CD14-positive monocyte (primary cell): ENCODE results near the gene STUM. TPM values are rescaled to one million over a fixed set of nuclear protein-coding genes. Genes with fewer than 3 reads are reported as not detected.
A peak's percentile ranks its signal among the peaks of the same experiment; 100 is the strongest.

Source experiments
- DNase-seq, 3 donors: peaks; one replicate each; pipeline ENCODE4 v3.0.0-alpha.2; 2011 to 2022
- H2AFZ ChIP-seq: 2 replicates; pipeline ENCODE4 v1.6.0; 2012; ENCODE audit warnings: mild to moderate bottlenecking, low read depth, low read length, inconsistent platforms; ENCODE audit not compliant: insufficient read depth, poor library complexity, severe bottlenecking
- H3K27ac ChIP-seq, 2 donors: 1 replicate in 1 of 2; 2 replicates in 1 of 2; pipeline ENCODE4 v1.5.1; 2012 to 2013; ENCODE audit warnings: low read length in 2 of 2, control low read depth in 1 of 2, inconsistent platforms in 1 of 2, low read depth in 1 of 2, mild to moderate bottlenecking in 1 of 2
- H3K27me3 ChIP-seq, 2 donors: one replicate each; pipeline versions ENCODE4 v1.6.0 to v1.6.1; 2011 to 2013; ENCODE audit warnings: low read length in 2 of 2; ENCODE audit not compliant: control insufficient read depth in 2 of 2, insufficient read depth in 2 of 2
- H3K36me3 ChIP-seq, 2 donors: replicated peaks in 1 of 2; 1 replicate in 1 of 2; 2 replicates in 1 of 2; pipeline versions ENCODE4 v1.5.1 to v1.6.1; 2012 to 2013; ENCODE audit warnings: low read length in 2 of 2, control low read depth in 1 of 2, inconsistent platforms in 1 of 2, mild to moderate bottlenecking in 1 of 2; ENCODE audit not compliant: insufficient read depth in 2 of 2, control insufficient read depth in 1 of 2
- H3K4me1 ChIP-seq, 2 donors: 1 replicate in 1 of 2; 2 replicates in 1 of 2; pipeline versions ENCODE4 v1.5.1 to v1.6.1; 2012 to 2013; ENCODE audit warnings: low read length in 2 of 2, control low read depth in 1 of 2, inconsistent platforms in 1 of 2, mild to moderate bottlenecking in 1 of 2, moderate library complexity in 1 of 2; ENCODE audit not compliant: insufficient read depth in 2 of 2, control insufficient read depth in 1 of 2
- H3K4me2 ChIP-seq: replicated peaks from 2 replicates; pipeline ENCODE3; 2012; ENCODE audit warnings: low read length, moderate library complexity, mild to moderate bottlenecking; ENCODE audit not compliant: poor library complexity, severe bottlenecking; ENCODE audit errors: extremely low read depth
- H3K4me3 ChIP-seq, 3 experiments: fragments of 200-600 bp in 1 of 3; sonication (generic) in 1 of 3; replicated peaks in 1 of 3; 1 replicate in 2 of 3; 2 replicates in 1 of 3; pipeline ENCODE4 v1.5.1; 2011 to 2013; ENCODE audit warnings: low read length in 3 of 3, mild to moderate bottlenecking in 3 of 3, control low read depth in 2 of 3, low read depth in 2 of 3, inconsistent platforms in 1 of 3, moderate library complexity in 1 of 3
- H3K79me2 ChIP-seq: 2 replicates; pipeline ENCODE4 v1.6.0; 2012; ENCODE audit warnings: mild to moderate bottlenecking, control low read depth, inconsistent platforms, low read length, moderate library complexity; ENCODE audit not compliant: insufficient read depth
- H3K9ac ChIP-seq: 2 replicates; pipeline ENCODE4 v1.6.0; 2017; ENCODE audit warnings: low read length, mild to moderate bottlenecking; ENCODE audit not compliant: insufficient read depth, poor library complexity, severe bottlenecking
- H3K9me3 ChIP-seq, 2 donors: replicated peaks in 1 of 2; 1 replicate in 1 of 2; 2 replicates in 1 of 2; pipeline versions ENCODE4 v1.5.1 to v1.6.1; 2012 to 2013; ENCODE audit warnings: low read length in 2 of 2, control low read depth in 1 of 2; ENCODE audit not compliant: control insufficient read depth in 1 of 2, insufficient read depth in 1 of 2
- H4K20me1 ChIP-seq: 2 replicates; pipeline ENCODE4 v1.6.0; 2012; ENCODE audit warnings: mild to moderate bottlenecking, low read length, control low read depth, moderate library complexity; ENCODE audit not compliant: insufficient read depth
- H3K27ac Mint-ChIP-seq, 7 donors: one replicate each; pipeline ENCODE4 v1.8.0; 2020; ENCODE audit warnings: mild to moderate bottlenecking in 7 of 7, mixed read lengths in 7 of 7, moderate library complexity in 6 of 7, inconsistent platforms in 2 of 7
- H3K27me3 Mint-ChIP-seq, 3 donors: one replicate each; pipeline ENCODE4 v1.8.0; 2021 to 2022; ENCODE audit warnings: low read depth in 3 of 3, mild to moderate bottlenecking in 3 of 3, mixed read lengths in 3 of 3, moderate library complexity in 3 of 3, inconsistent platforms in 1 of 3
- H3K36me3 Mint-ChIP-seq, 2 donors: one replicate each; pipeline ENCODE4 v1.8.0; 2020; ENCODE audit warnings: mixed read lengths in 2 of 2, inconsistent platforms in 1 of 2, mild to moderate bottlenecking in 1 of 2
- H3K4me1 Mint-ChIP-seq: one replicate; pipeline ENCODE4 v1.8.0; 2020; ENCODE audit warnings: mild to moderate bottlenecking, mixed read lengths
- H3K4me3 Mint-ChIP-seq, 2 donors: one replicate each; pipeline ENCODE4 v1.8.0; 2020; ENCODE audit warnings: mild to moderate bottlenecking in 2 of 2, mixed read lengths in 2 of 2, moderate library complexity in 1 of 2
- H3K9me3 Mint-ChIP-seq, 7 donors: one replicate each; pipeline ENCODE4 v1.8.0; 2020 to 2022; ENCODE audit warnings: mixed read lengths in 7 of 7, mild to moderate bottlenecking in 6 of 7, moderate library complexity in 6 of 7, inconsistent platforms in 2 of 7
- CTCF ChIP-seq: fragments of 200-600 bp; IDR thresholded peaks from one replicate; pipeline ENCODE4 v1.8.0; 2022; ENCODE audit warnings: antibody characterized with exemption, mild to moderate bottlenecking
- WGBS: methylation state at CpG from one replicate; pipeline ENCODE4 v1.1.5; 2013; ENCODE audit warnings: missing lambda C conversion rate; ENCODE audit not compliant: insufficient coverage; 5-methylcytosine and 5-hydroxymethylcytosine counted together
- intact Hi-C, 2 donors: fragments of 100-400 bp; cut with micrococcal nuclease; formaldehyde crosslinking; loops; one replicate each; pipeline versions ENCODE4 v1.15.0 to v1.15.1; 2023
- polyA plus RNA-seq, 3 donors: library from polyadenylated mRNA; depleted of rRNA in 1 of 3; unstranded in 2 of 3; stranded (reverse) in 1 of 3; fragments of 300-500 nt in 2 of 3; fragments of >200 nt in 1 of 3; fragmentation: Illumina TruSeq in 2 of 3; gene quantifications; 1 replicate in 2 of 3; 2 replicates in 1 of 3; pipeline ENCODE4 v1.2.3, GENCODE V29; 2012 to 2021

Gene STUM
- polyA plus RNA-seq, 3 donors = not detected

- H4K20me1 ChIP-seq = no peaks in the 10 kb centered on the region
- H3K36me3 ChIP-seq = no peaks in the 10 kb centered on the region
- Mint-ChIP-seq H3K4me1 (peaks cover 3% of the 10 kb centered on the region), H3K4me3 (no peak overlapping the region), H3K9me3 (peaks cover 0 to 3% (median under 1%) of the 10 kb centered on the region in 7 donors), H3K27ac (peak overlapping the region in 1 of 7 donors; percentile 59), H3K36me3 (no peaks in the 10 kb centered on the region), H3K27me3 (peaks cover 0 to 7% (median 2%) of the 10 kb centered on the region in 3 donors)
- H3K27me3 ChIP-seq = no peaks in the 10 kb centered on the region
- no peak overlapping the region for H2AFZ ChIP-seq
- no peaks in the 10 kb centered on the region for H3K79me2 ChIP-seq
- H3K4me3 ChIP-seq = no peak overlapping the region
- H3K27ac ChIP-seq = no peak overlapping the region
- intact Hi-C loops = no loop called here
- H3K9ac ChIP-seq = no peak overlapping the region
- DNase-seq = no peak
- no peaks in the 10 kb centered on the region for H3K9me3 ChIP-seq
- H3K4me1 ChIP-seq = no peaks in the 10 kb centered on the region
- 100% methylated on average over 4 of the region's 4 CpGs for WGBS
- no peak for TF ChIP-seq CTCF
- no peak overlapping the region for H3K4me2 ChIP-seq
Measured at GRCh38 chr1:226575436-226575720, 26.8 kb downstream of the STUM start.

GRCh38 chr1:226575739-226576378, 27.3 kb downstream of the STUM start:
- Histone ChIP-seq H3K27me3 (no peaks in the 10 kb centered on the region), H2AFZ (no peak overlapping the region), H3K9me3 (no peaks in the 10 kb centered on the region), H3K4me1 (no peaks in the 10 kb centered on the region), H3K4me2 (no peak overlapping the region), H3K4me3 (no peak overlapping the region), H3K36me3 (no peaks in the 10 kb centered on the region), H3K27ac (no peak overlapping the region), H3K79me2 (no peaks in the 10 kb centered on the region), H3K9ac (no peak overlapping the region), H4K20me1 (no peaks in the 10 kb centered on the region)
- Mint-ChIP-seq H3K4me3 (no peak overlapping the region), H3K9me3 (peaks cover 0 to 3% (median 2%) of the 10 kb centered on the region in 7 donors), H3K27me3 (peaks cover 0 to 7% (median 2%) of the 10 kb centered on the region in 3 donors), H3K36me3 (no peaks in the 10 kb centered on the region), H3K27ac (no peak overlapping the region), H3K4me1 (peaks cover 3% of the 10 kb centered on the region)
- DNase-seq = no peak
- WGBS = 72% methylated on average over 7 of the region's 9 CpGs
- intact Hi-C loops = no loop called here
- TF ChIP-seq CTCF = no peak
